ENCODE measurements around the gene KRT82.
"Not testable (repeated sequence)": the region's sequence is repeated elsewhere in the genome, so short reads cannot be mapped to it uniquely, and the experiment has no call there.

Gene KRT82

GRCh38 chr12:52405922-52406385, at the start of gene KRT82:
Gene KRT82 (minus strand): TSS chr12:52406335. CDS start chr12:52406277, 58 bp downstream.
- Histone ChIP-seq H3K36me3 (ENCODE audit: control insufficient read depth in 2 of 2, insufficient read depth in 2 of 2, low read length in 2 of 2) (no peaks in the 10 kb centered on the region), H3K9ac (ENCODE audit: low read depth in 1 of 2, low read length in 2 of 2) (no peak within 1 kb of the TSS), H3K9me3 (ENCODE audit: control insufficient read depth in 2 of 2, low read length in 2 of 2) (no peaks in the 10 kb centered on the region), H3K27ac (ENCODE audit: low read depth in 2 of 2, low read length in 2 of 2) (no peak within 1 kb of the TSS), H3K4me1 (ENCODE audit: control insufficient read depth in 2 of 2, insufficient read depth in 2 of 2, low read length in 2 of 2) (no peaks in the 10 kb centered on the region), H3K4me3 (ENCODE audit: low read length in 2 of 2) (no peak within 1 kb of the TSS), H3K27me3 (ENCODE audit: control insufficient read depth in 2 of 2, insufficient read depth in 2 of 2, low read length in 2 of 2) (no peaks in the 10 kb centered on the region)

GRCh38 chr12:52455821-52456220, 49.7 kb upstream of the KRT82 start:
- Histone ChIP-seq H3K4me1 (ENCODE audit: control insufficient read depth in 2 of 2, insufficient read depth in 2 of 2, low read length in 2 of 2) (peaks cover 0 to 8% of the 10 kb centered on the region in 2 donors), H3K9ac (ENCODE audit: low read depth in 1 of 2, low read length in 2 of 2) (no peak overlapping the region), H3K27ac (ENCODE audit: low read depth in 2 of 2, low read length in 2 of 2) (no peak overlapping the region), H3K9me3 (ENCODE audit: control insufficient read depth in 2 of 2, low read length in 2 of 2) (no peaks in the 10 kb centered on the region), H3K36me3 (ENCODE audit: control insufficient read depth in 2 of 2, insufficient read depth in 2 of 2, low read length in 2 of 2) (no peaks in the 10 kb centered on the region), H3K27me3 (ENCODE audit: control insufficient read depth in 2 of 2, insufficient read depth in 2 of 2, low read length in 2 of 2) (peaks cover 0 to 2% of the 10 kb centered on the region in 2 donors), H3K4me3 (ENCODE audit: low read length in 2 of 2) (no peak overlapping the region)

- Histone ChIP-seq H3K9ac (ENCODE audit: low read depth in 1 of 2, low read length in 2 of 2) (peak overlapping the region in 1 of 2 donors; percentile 17), H3K36me3 (ENCODE audit: control insufficient read depth in 2 of 2, insufficient read depth in 2 of 2, low read length in 2 of 2) (no peaks in the 10 kb centered on the region), H3K4me3 (ENCODE audit: low read length in 2 of 2) (no peak overlapping the region), H3K4me1 (ENCODE audit: control insufficient read depth in 2 of 2, insufficient read depth in 2 of 2, low read length in 2 of 2) (peaks cover 0 to 8% of the 10 kb centered on the region in 2 donors), H3K27ac (ENCODE audit: low read depth in 2 of 2, low read length in 2 of 2) (peak overlapping the region in 1 of 2 donors; percentile 37), H3K9me3 (ENCODE audit: control insufficient read depth in 2 of 2, low read length in 2 of 2) (no peaks in the 10 kb centered on the region), H3K27me3 (ENCODE audit: control insufficient read depth in 2 of 2, insufficient read depth in 2 of 2, low read length in 2 of 2) (peaks cover 0 to 2% of the 10 kb centered on the region in 2 donors)
Observed at GRCh38 chr12:52454411-52455201, 48.5 kb upstream of the KRT82 start.

- peaks cover 0 to 8% of the 10 kb centered on the region in 2 donors for H3K4me1 ChIP-seq (ENCODE audit: control insufficient read depth in 2 of 2, insufficient read depth in 2 of 2, low read length in 2 of 2)
- no peak within 1 kb of the TSS for H3K9ac ChIP-seq (ENCODE audit: low read depth in 1 of 2, low read length in 2 of 2)
- no peak within 1 kb of the TSS for H3K4me3 ChIP-seq (ENCODE audit: low read length in 2 of 2)
Observed at GRCh38 chr12:52452101-52452500, 46.0 kb upstream of the KRT82 start, which contains the start of gene KRT6B. Gene KRT6B (minus strand): TSS chr12:52452146. CDS start chr12:52452078, 68 bp downstream.

GRCh38 chr12:52448228-52448627, 42.1 kb upstream of the KRT82 start:
- Histone ChIP-seq H3K36me3 (ENCODE audit: control insufficient read depth in 2 of 2, insufficient read depth in 2 of 2, low read length in 2 of 2) (no peaks in the 10 kb centered on the region), H3K9me3 (ENCODE audit: control insufficient read depth in 2 of 2, low read length in 2 of 2) (no peaks in the 10 kb centered on the region), H3K27ac (ENCODE audit: low read depth in 2 of 2, low read length in 2 of 2) (no peak overlapping the region), H3K4me1 (ENCODE audit: control insufficient read depth in 2 of 2, insufficient read depth in 2 of 2, low read length in 2 of 2) (peaks cover 0 to 3% of the 10 kb centered on the region in 2 donors), H3K27me3 (ENCODE audit: control insufficient read depth in 2 of 2, insufficient read depth in 2 of 2, low read length in 2 of 2) (no peaks in the 10 kb centered on the region), H3K9ac (ENCODE audit: low read depth in 1 of 2, low read length in 2 of 2) (no peak overlapping the region), H3K4me3 (ENCODE audit: low read length in 2 of 2) (no peak overlapping the region)

More at GRCh38 chr12:52452101-52452500, 46.0 kb upstream of the KRT82 start, which contains the start of gene KRT6B:
- Histone ChIP-seq H3K27me3 (ENCODE audit: control insufficient read depth in 2 of 2, insufficient read depth in 2 of 2, low read length in 2 of 2) (peaks cover 0 to 2% of the 10 kb centered on the region in 2 donors), H3K9me3 (ENCODE audit: control insufficient read depth in 2 of 2, low read length in 2 of 2) (no peaks in the 10 kb centered on the region), H3K36me3 (ENCODE audit: control insufficient read depth in 2 of 2, insufficient read depth in 2 of 2, low read length in 2 of 2) (no peaks in the 10 kb centered on the region), H3K27ac (ENCODE audit: low read depth in 2 of 2, low read length in 2 of 2) (no peak within 1 kb of the TSS)

- H3K27me3 ChIP-seq (ENCODE audit: control insufficient read depth in 2 of 2, insufficient read depth in 2 of 2, low read length in 2 of 2); H3K36me3 ChIP-seq (ENCODE audit: control insufficient read depth in 2 of 2, insufficient read depth in 2 of 2, low read length in 2 of 2); H3K9ac ChIP-seq (ENCODE audit: low read depth in 1 of 2, low read length in 2 of 2); H3K27ac ChIP-seq (ENCODE audit: low read depth in 2 of 2, low read length in 2 of 2); H3K9me3 ChIP-seq (ENCODE audit: control insufficient read depth in 2 of 2, low read length in 2 of 2); H3K4me3 ChIP-seq (ENCODE audit: low read length in 2 of 2); H3K4me1 ChIP-seq (ENCODE audit: control insufficient read depth in 2 of 2, insufficient read depth in 2 of 2, low read length in 2 of 2): not testable (repeated sequence)
Observed at GRCh38 chr12:52447196-52447595, 41.1 kb upstream of the KRT82 start.

- Histone ChIP-seq H3K9ac (ENCODE audit: low read depth in 1 of 2, low read length in 2 of 2) (no peak overlapping the region), H3K36me3 (ENCODE audit: control insufficient read depth in 2 of 2, insufficient read depth in 2 of 2, low read length in 2 of 2) (no peaks in the 10 kb centered on the region), H3K27ac (ENCODE audit: low read depth in 2 of 2, low read length in 2 of 2) (no peak overlapping the region), H3K9me3 (ENCODE audit: control insufficient read depth in 2 of 2, low read length in 2 of 2) (no peaks in the 10 kb centered on the region), H3K4me1 (ENCODE audit: control insufficient read depth in 2 of 2, insufficient read depth in 2 of 2, low read length in 2 of 2) (peaks cover 0 to 3% of the 10 kb centered on the region in 2 donors), H3K27me3 (ENCODE audit: control insufficient read depth in 2 of 2, insufficient read depth in 2 of 2, low read length in 2 of 2) (no peaks in the 10 kb centered on the region), H3K4me3 (ENCODE audit: low read length in 2 of 2) (no peak overlapping the region)
Observed at GRCh38 chr12:52446367-52447045, 40.4 kb upstream of the KRT82 start.

GRCh38 chr12:52445876-52446275, 39.7 kb upstream of the KRT82 start:
- Histone ChIP-seq H3K4me1 (ENCODE audit: control insufficient read depth in 2 of 2, insufficient read depth in 2 of 2, low read length in 2 of 2) (peaks cover 0 to 3% of the 10 kb centered on the region in 2 donors), H3K36me3 (ENCODE audit: control insufficient read depth in 2 of 2, insufficient read depth in 2 of 2, low read length in 2 of 2) (no peaks in the 10 kb centered on the region), H3K9me3 (ENCODE audit: control insufficient read depth in 2 of 2, low read length in 2 of 2) (no peaks in the 10 kb centered on the region), H3K27ac (ENCODE audit: low read depth in 2 of 2, low read length in 2 of 2) (no peak overlapping the region), H3K27me3 (ENCODE audit: control insufficient read depth in 2 of 2, insufficient read depth in 2 of 2, low read length in 2 of 2) (no peaks in the 10 kb centered on the region), H3K4me3 (ENCODE audit: low read length in 2 of 2) (no peak overlapping the region), H3K9ac (ENCODE audit: low read depth in 1 of 2, low read length in 2 of 2) (no peak overlapping the region)

- no peak overlapping the region for H3K27ac ChIP-seq (ENCODE audit: low read depth in 2 of 2, low read length in 2 of 2)
- peaks cover 0 to 3% of the 10 kb centered on the region in 2 donors for H3K4me1 ChIP-seq (ENCODE audit: control insufficient read depth in 2 of 2, insufficient read depth in 2 of 2, low read length in 2 of 2)
- H3K9ac ChIP-seq (ENCODE audit: low read depth in 1 of 2, low read length in 2 of 2), result no peak overlapping the region
- H3K4me3 ChIP-seq (ENCODE audit: low read length in 2 of 2), result no peak overlapping the region
- no peaks in the 10 kb centered on the region for H3K27me3 ChIP-seq (ENCODE audit: control insufficient read depth in 2 of 2, insufficient read depth in 2 of 2, low read length in 2 of 2)
- H3K36me3 ChIP-seq (ENCODE audit: control insufficient read depth in 2 of 2, insufficient read depth in 2 of 2, low read length in 2 of 2), result no peaks in the 10 kb centered on the region
- no peaks in the 10 kb centered on the region for H3K9me3 ChIP-seq (ENCODE audit: control insufficient read depth in 2 of 2, low read length in 2 of 2)
Observed at GRCh38 chr12:52444647-52445595, 38.8 kb upstream of the KRT82 start.
